H1 (cell line): ENCODE data around the gene TPPP3. TPM values are rescaled to one million over a fixed set of nuclear protein-coding genes. Genes with fewer than 3 reads are reported as not detected.

Experiments used
- NRF1 ChIP-seq: IDR thresholded peaks from 2 replicates; pipeline ENCODE4 v1.6.1; 2011; ENCODE audit warnings: mild to moderate bottlenecking, low read depth, low read length, improper control_type of control experiment
- SP2 ChIP-seq: IDR thresholded peaks from 2 replicates; pipeline ENCODE4 v1.6.1; 2012; ENCODE audit warnings: mild to moderate bottlenecking, low read length, inconsistent platforms
- SUZ12 ChIP-seq: fragments of 200-600 bp; sonication (generic); IDR thresholded peaks from 2 replicates; pipeline ENCODE4 v1.6.1; 2012; ENCODE audit warnings: mild to moderate bottlenecking, inconsistent platforms, low read length, moderate library complexity, mixed read lengths
- TBP ChIP-seq: IDR thresholded peaks from 2 replicates; pipeline ENCODE4 v1.6.1; 2011; ENCODE audit warnings: low read depth, low read length, improper control_type of control experiment
- polyA plus RNA-seq, 7 experiments: library from polyadenylated mRNA; depleted of rRNA in 3 of 7; stranded (reverse) in 5 of 7; unstranded in 2 of 7; fragments of >200 nt in 5 of 7; fragments of 200-250 nt in 2 of 7; gene quantifications; 1 replicate in 5 of 7; 2 replicates in 1 of 7; 4 replicates in 1 of 7; pipeline versions ENCODE4 v1.2.1 to v1.2.3, GENCODE V29; 2011 to 2013; ENCODE audit warnings: missing spikeins in 2 of 7, mixed read lengths in 2 of 7
- total RNA-seq: library from RNA; stranded (reverse); fragmentation: NEBNext Ultra II Directional; extraction: Animal tissue kit (Norgen Biotek cat#: 25700); gene quantifications from 2 replicates; pipeline ENCODE4 v1.2.1, GENCODE V29; 2021

The TPPP3 gene
- total and polyA plus RNA-seq, 2 of the 8 experiments (the other 6 are each of a cell fraction or from before 2014, with no cell fraction given), result 0.77 to 1.0 TPM

DNA sequence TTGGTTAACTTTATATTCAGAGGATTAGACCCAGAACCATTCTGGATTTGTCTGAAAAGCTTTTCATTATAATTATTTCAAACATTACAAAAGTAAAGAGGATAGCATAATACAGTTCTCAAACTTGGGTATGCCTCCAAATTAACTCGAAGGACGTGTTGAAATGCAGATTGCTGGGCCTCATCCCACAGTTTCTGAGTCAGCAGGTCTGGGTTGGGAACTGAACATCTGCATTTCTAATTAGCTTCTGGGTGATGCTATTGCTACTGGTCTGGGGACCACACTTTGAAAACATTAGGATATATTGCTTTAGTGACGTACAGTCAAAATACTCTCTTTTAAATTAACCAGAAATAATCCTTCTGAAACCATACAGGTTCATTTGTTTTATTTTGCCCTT is 10.0 kb downstream of the TPPP3 start (continued):
- TF ChIP-seq TBP, result no peak
- TF ChIP-seq SUZ12, result no peak
- no peak for TF ChIP-seq NRF1
- no peak for TF ChIP-seq SP2
- TF ChIP-seq, all 59 proteins: peak for 0
